HG02642 (cell line): ENCODE results near the gene PTGR3.

Experiments used
- ATAC-seq: cut with Tn5 transposase; IDR thresholded peaks from one replicate; pipeline ENCODE4 v1.9.1; 2021; ENCODE audit warnings: mild to moderate bottlenecking; ENCODE audit not compliant: unreplicated experiment, poor library complexity

Gene PTGR3, protein sequence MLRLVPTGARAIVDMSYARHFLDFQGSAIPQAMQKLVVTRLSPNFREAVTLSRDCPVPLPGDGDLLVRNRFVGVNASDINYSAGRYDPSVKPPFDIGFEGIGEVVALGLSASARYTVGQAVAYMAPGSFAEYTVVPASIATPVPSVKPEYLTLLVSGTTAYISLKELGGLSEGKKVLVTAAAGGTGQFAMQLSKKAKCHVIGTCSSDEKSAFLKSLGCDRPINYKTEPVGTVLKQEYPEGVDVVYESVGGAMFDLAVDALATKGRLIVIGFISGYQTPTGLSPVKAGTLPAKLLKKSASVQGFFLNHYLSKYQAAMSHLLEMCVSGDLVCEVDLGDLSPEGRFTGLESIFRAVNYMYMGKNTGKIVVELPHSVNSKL

GRCh38 chr18:75209129-75209950 is at the start of gene PTGR3:
Gene PTGR3, minus strand, starts transcription at chr18:75209139. Its CDS starts 81 bp downstream, at chr18:75209058.
- peak; percentile 50 for ATAC-seq

GRCh38 chr18:75257605-75258004 is 48.7 kb upstream of the PTGR3 start:
- no peak for ATAC-seq

GRCh38 chr18:75256376-75256775 is 47.4 kb upstream of the PTGR3 start:
- ATAC-seq = no peak

DNA sequence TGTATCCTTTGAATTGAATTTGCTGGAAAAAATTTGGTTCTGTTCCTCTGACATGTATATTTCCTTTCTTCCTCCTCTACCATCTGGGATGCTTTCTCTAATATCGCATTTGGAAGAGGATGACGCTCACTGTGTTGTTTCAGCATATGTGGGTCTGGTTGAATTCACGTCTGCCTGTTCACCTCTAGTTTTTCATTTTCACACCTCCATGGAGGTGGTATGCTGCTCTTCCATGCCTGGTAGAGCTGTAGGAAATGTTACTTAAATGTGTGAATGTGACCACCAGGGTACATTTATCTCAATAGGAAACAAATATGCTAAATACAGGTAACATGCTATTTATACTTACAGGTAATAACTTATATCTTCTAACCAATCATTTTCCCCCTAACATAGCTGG is 46.2 kb upstream of the PTGR3 start:
- no peak for ATAC-seq

DNA sequence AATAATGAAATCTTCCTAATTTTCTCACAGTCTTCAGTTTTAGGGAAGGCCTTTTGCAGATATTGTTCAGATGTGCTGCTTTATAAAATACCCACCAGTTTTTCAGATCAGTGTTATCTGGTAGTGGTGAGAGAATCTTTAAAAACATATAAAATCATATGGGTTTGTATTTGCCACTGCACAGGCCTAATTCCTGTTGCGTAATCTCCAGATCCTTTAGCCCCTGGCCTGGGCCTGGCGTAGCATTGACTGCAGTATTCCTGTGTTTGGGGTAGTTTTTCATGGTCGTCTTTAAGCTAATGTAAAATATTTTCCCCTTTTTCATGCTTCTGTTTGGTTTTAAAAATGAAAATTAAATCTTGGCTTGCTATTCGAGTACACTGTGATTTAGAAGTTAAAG is 44.8 kb upstream of the PTGR3 start:
- no peak for ATAC-seq

- ATAC-seq = no peak
Observed at GRCh38 chr18:75253043-75253442, 44.1 kb upstream of the PTGR3 start.

GRCh38 chr18:75252136-75252535 is 43.2 kb upstream of the PTGR3 start:
- no peak for ATAC-seq

DNA sequence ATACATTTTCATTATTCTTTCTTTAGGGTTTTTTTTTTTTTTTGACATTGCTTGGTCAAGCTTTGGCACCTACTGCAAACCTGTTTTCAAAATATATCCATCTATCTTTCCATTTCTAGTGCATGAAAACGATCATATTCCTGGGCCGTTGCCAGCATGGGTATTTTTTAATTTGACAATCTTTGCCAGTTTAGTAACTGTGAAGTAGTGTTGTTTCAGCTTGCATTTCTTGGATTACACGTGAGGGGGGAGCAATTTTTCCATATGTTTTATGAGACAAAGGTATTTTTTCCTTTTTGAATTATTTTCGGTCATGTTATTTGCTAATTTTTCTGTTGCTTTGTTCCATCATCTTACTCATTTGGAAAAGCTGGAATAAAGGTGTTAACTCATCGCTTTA is 42.5 kb upstream of the PTGR3 start:
- ATAC-seq = no peak

GRCh38 chr18:75250471-75250821 is 41.5 kb upstream of the PTGR3 start:
- ATAC-seq = no peak

DNA sequence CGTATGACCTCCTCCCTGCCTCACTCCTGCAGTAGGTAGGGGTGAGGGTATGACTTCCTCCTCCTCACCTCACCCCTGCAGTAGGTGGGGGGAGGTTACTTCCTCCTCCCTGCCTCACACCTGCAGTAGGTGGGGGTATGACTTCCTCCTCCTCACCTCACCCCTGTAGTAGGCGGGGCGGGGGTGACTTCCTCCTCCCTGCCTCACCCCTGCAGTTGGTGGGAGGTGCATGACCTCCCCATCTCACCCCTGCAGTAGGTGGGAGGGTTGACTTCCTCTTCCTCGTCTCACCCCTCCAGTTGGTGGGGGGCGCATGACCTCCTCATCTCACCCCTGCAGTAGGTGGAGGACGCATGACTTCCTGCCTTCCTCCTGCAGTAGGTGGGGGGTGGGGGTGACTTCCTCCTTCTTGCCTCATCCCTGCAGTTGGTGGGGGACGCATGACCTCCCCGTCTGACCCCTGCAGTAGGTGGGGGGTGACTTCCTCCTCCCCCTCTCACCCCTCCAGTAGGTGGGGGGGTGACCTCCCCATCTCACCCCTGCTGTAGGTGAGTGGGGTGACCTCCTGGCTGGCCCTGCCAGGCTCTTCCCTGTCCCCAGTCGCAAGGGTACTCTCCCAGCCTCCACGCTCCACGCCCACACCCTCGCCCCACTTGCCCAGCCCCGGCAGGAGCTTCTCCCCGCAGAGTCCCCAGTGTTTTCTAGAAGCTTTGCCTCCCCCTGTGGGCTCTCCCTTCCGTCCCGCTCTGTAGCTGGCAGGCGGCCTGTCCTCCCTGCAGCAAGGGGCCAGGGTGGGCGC is 40.9 kb upstream of the PTGR3 start:
- ATAC-seq = no peak

DNA sequence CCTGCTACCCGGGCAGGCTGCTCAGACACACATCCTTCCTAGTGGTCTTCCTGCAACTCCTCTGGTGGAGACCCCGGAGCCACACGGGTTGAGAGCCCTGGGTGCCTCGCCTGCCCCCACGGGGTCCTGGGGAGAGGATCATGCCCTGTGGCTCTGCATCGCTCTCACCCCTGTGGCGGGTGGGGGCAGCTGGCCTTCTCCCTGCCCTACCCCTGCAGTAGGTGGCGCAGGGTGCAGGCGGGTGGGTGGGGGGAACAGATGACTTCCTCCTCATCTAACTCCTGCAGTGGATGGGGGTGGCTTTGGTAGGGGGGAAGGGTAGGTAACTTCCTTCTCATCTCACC is 40.2 kb upstream of the PTGR3 start:
- no peak for ATAC-seq

GRCh38 chr18:75248426-75249174 is 39.7 kb upstream of the PTGR3 start:
- no peak for ATAC-seq

GRCh38 chr18:75247611-75248421 is 38.9 kb upstream of the PTGR3 start:
- no peak for ATAC-seq

- no peak for ATAC-seq
Observed at GRCh38 chr18:75246721-75247610, 38.0 kb upstream of the PTGR3 start.

- no peak for ATAC-seq
Observed at GRCh38 chr18:75244351-75245313, 35.7 kb upstream of the PTGR3 start.

DNA sequence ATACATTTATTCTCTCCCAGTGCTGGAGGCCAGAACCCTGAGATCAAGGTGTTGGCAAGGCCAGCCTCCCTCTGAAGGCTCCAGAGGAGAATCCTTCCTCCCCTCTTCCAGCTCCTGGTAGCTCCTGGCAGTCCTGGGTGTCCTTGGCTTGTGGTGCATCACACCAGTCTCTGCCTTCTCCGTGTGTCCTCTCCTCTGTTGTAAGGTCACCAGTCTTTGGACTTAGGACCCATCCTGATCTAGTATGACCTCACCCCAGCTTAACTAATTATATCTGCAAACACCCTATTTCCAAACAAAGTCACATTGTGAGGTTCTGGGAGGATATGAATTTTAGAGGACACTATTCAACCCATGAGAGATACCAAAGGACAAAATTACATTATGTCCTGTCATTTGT is 32.8 kb upstream of the PTGR3 start:
- no peak for ATAC-seq

- no peak for ATAC-seq
Observed at GRCh38 chr18:75240433-75240832, 31.5 kb upstream of the PTGR3 start.
